HG03565 (cell line): ENCODE data around the gene EXOC4.

Experiments used
- ATAC-seq: cut with Tn5 transposase; IDR thresholded peaks from one replicate; pipeline ENCODE4 v1.9.1; 2021; ENCODE audit warnings: mild to moderate bottlenecking, moderate library complexity; ENCODE audit not compliant: unreplicated experiment

EXOC4 gene

GRCh38 chr7:133733401-133733800, 480.5 kb downstream of the EXOC4 start:
- no peak for ATAC-seq

DNA sequence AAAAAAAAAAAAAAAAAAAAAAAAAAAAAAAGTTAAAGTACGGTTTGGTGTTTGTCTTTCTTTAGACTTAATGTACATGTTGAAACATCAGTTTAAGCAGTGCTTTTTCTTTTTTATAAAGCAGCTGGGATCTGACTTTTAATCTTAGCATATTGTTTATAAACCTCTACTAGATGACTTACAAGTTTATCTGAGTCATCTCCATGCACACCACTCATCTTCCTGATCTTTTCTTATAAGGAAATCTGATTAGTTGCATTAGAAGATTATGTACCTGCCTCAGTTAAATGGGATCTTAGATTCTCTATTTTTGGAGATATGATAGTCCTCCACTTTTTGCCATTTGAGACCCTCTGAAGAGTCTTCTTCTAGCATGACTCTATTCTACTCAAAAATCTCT, 482.3 kb downstream of the EXOC4 start:
- ATAC-seq = no peak

GRCh38 chr7:133739817-133740216, 486.9 kb downstream of the EXOC4 start:
- no peak for ATAC-seq

DNA sequence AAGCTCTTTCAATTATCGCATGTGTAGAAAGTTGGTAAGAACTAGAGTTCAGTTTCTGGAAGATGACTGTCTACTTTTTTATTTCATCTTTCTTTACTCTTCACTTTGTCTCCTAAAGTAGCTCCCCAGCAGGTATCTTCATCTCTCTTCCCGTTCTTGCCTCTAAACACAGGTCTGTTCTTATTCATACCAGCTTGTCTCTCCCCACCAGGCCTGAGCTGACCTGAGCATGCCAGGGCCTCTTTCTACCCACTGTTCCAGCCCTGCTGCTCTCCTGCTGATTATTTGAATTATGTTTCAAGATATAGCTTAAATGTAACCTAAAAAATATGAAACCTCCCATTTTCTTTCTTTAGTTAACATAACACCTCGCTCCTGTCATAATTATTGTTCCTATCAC, 488.2 kb downstream of the EXOC4 start:
- no peak for ATAC-seq

DNA sequence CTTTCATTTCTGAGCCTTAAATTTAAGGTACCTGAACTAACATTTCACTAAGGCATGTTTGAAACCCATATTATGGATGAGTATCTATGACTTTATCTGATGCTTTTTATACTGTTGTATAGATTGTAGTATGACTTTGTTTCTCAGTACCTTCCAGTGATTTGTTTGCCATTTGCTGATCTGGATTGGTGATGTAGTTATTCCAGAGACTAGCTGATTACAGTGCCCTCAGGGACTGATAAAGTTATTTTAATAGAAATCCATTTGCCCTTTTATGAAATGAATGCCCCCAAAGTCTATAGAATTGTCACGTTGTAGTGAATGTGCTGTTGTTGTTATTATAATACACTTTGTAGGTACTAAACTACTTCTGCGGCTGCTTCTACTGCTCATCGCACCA, 488.8 kb downstream of the EXOC4 start:
- ATAC-seq = no peak

GRCh38 chr7:133742709-133743538, 490.0 kb downstream of the EXOC4 start:
- ATAC-seq = no peak

GRCh38 chr7:133744451-133744850, 491.6 kb downstream of the EXOC4 start:
- ATAC-seq = no peak

GRCh38 chr7:133746305-133746704, 493.4 kb downstream of the EXOC4 start:
- ATAC-seq = no peak

- no peak for ATAC-seq
These were observed 494.0 kb downstream of the EXOC4 start for GRCh38 chr7:133746847-133747246.

GRCh38 chr7:133748443-133749407, 495.8 kb downstream of the EXOC4 start:
- no peak for ATAC-seq

- no peak for ATAC-seq
These were observed 497.4 kb downstream of the EXOC4 start for GRCh38 chr7:133750287-133750686.

DNA sequence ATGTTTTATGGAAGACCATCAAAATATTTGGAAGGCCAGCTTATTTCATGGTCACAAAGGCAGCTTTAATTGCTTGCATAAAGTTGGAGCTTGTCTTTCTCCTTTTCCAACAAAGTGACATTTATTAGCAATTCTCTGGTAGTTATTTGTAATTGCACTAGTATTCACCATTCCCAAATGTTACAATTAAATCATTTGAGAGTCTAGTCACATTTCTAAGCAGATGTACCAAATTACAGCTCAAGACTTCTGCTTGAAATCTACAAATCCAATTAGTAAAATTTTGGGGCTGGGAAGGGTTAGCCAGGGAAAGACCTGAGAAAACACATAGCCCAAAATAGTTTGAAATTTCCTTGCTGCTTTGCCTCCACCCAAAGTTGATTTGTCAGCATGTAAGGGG, 498.2 kb downstream of the EXOC4 start:
- ATAC-seq = no peak

DNA sequence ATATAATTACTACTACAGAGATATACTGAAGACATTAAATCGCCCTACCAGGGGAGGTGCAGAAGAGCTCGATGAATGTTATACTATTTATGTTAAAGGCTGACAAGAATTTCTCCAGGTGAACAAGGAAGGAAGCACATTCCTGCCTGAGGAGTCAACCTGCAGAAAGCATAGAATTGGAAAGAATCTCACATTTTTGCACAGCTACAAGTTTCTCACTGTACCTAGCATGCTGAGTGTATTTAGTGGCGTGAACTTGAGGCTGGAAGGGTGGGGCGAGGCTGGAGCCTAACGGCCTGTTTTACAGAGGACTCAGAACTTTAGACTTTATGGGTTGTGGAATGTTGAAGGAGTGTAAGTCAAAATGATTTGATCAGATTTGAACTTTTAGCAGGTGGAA, 500.6 kb downstream of the EXOC4 start:
- no peak for ATAC-seq

DNA sequence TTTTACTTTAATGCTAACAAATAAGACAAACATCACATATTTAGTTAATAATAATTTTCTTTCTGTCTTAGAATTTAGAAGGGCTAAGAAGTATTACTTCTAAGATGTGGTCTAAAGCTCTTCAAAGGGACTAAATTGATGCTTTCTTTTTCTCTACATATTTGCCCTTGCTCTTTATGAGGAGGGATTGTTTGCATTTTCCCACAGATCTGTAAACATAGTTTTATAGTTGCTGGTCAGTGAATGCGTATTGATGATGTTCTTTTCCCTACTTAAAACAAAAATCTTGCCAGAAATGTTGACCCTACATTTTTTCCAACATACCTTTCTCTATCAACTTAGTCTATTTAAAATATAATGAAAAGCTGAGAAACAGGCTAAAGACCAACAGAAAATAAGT, 501.8 kb downstream of the EXOC4 start:
- ATAC-seq = no peak

- ATAC-seq = no peak
These were observed 503.0 kb downstream of the EXOC4 start for GRCh38 chr7:133755901-133756300.

DNA sequence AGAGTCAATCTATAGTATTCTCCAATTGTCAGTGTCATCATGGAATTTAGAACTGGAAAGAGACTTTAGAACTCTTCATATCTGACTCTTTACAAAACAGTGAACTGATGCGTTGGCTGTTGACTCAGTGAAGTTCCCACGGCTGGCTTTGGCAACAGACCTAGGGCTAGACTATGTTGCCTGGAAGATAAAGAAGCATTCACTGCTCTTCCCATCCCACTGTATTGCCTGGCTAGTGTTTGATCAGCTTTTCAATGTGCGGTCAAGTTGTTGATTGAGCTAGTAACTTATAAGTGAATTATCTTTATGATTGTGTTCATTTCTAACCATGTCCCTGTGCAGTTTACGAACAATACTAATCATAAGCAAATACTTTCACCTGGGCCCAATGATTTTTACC, 508.6 kb downstream of the EXOC4 start:
- ATAC-seq = no peak

GRCh38 chr7:133763076-133763640, 510.3 kb downstream of the EXOC4 start:
- no peak for ATAC-seq

DNA sequence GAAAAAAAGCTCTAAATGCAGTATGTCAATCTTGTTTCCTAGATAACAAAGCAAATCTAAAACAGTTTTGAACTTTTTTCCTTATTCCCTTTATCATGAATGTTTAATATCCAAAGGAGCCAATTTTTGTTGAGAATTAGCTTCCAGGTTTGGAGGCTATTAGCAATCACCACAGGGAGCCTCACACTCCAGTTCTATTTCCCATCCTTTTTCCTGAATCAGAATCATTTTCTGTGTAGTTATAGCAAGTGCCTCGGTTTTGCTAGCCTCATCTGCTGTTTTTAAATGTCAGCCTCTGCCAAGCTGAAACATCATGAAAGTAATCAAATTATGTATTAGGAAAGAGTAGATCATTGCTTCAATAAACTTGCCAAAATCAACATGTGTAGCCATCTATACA, 516.8 kb downstream of the EXOC4 start:
- no peak for ATAC-seq

DNA sequence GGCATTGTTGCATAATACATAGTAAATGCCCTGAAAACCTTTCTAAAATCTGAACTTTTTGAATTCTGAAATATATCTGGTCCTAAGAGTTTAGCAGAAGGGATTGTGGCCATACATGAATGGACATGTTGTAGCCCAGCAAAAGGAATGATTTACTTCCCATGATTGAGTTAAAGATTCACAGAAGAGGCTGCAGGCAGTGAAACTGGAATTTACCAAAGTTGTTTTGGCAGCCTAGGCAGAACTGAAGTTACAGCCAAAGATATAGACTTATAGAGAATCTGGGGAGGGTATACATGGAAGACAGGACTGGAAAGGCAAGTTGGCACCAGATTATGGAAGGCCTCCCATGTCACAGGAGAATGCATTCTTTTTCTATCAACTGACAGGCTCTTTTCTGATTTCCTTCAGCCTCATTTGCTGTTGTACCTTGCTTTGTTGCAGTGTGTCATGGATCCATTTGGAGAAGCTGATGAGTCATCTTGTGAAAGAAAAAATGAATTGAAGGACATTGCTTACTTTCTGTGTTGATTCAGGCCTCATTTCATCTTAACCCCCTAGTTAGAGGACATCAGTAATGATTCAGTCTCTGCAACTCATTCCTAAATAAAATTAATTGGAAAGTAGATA, 518.1 kb downstream of the EXOC4 start:
- ATAC-seq = no peak

- no peak for ATAC-seq
These were observed 519.0 kb downstream of the EXOC4 start for GRCh38 chr7:133771788-133772419.

- ATAC-seq = no peak
These were observed 520.7 kb downstream of the EXOC4 start for GRCh38 chr7:133773601-133774000.
